HFFc6 (cell line): ENCODE data around the gene STK33. TPM values are rescaled to one million over a fixed set of nuclear protein-coding genes. Genes with fewer than 3 reads are reported as not detected.

Experiments used
- DNase-seq: peaks from one replicate; pipeline ENCODE4 v3.0.0-alpha.2; 2018
- H3K27ac Mint-ChIP-seq: 2 replicates; pipeline ENCODE4 v1.8.0; 2020; ENCODE audit warnings: mild to moderate bottlenecking, mixed read lengths
- H3K27me3 Mint-ChIP-seq: 2 replicates; pipeline ENCODE4 v1.8.0; 2021; ENCODE audit warnings: mild to moderate bottlenecking, moderate library complexity, mixed read lengths; ENCODE audit not compliant: insufficient read depth
- H3K36me3 Mint-ChIP-seq: 2 replicates; pipeline ENCODE4 v1.8.0; 2021; ENCODE audit warnings: low read depth, mixed read lengths
- H3K4me1 Mint-ChIP-seq: 2 replicates; pipeline ENCODE4 v1.8.0; 2020; ENCODE audit warnings: low read depth, mixed read lengths
- H3K4me3 Mint-ChIP-seq: 2 replicates; pipeline ENCODE4 v1.8.0; 2020; ENCODE audit warnings: mild to moderate bottlenecking, moderate library complexity, mixed read lengths
- H3K9me3 Mint-ChIP-seq: 2 replicates; pipeline ENCODE4 v1.8.0; 2020; ENCODE audit warnings: mild to moderate bottlenecking, mixed read lengths
- total RNA-seq, 6 experiments: library from RNA; stranded (reverse); fragmentation: NEBNext Ultra II Directional; extraction: Animal tissue kit (Norgen Biotek cat#: 25700); gene quantifications; 2 replicates in 1 of 6; 3 replicates in 5 of 6; pipeline ENCODE4 v1.2.3, GENCODE V29; 2021
- TF ChIP-seq, protein P1 (sequence below): fragments of 200-600 bp; sonication (generic); IDR thresholded peaks from 2 replicates; pipeline ENCODE4 v1.5.0; 2021; ENCODE audit warnings: antibody characterized with exemption, mild to moderate bottlenecking

Gene STK33
- total RNA-seq, 6 experiments from 2014 or later: 0.73 to 4.0 (median 3.8) TPM; not detected in 1

DNA sequence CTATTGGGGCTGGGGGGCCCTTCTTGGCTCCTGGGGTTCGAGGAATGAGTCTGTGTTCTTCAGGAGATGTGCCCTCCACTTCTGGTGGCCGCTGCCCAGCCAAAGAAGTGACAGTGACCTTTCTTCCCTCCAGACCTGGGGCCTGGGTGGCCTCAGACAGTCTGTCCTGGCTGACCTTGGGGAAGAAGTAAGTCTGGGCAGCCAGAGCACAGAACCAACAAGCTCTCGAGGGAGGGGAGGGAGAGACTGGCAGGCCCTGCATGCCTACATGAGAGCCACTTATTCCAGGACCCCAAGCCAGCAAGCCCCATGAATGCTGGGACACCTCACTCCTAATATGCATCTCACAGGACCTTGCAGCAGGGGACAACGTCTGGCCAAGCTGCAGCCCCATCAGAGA, 27.1 kb upstream of the STK33 start:
- Mint-ChIP-seq H3K4me1 (no peaks in the 10 kb centered on the region), H3K27ac (no peak overlapping the region), H3K9me3 (no peaks in the 10 kb centered on the region), H3K27me3 (no peaks in the 10 kb centered on the region; the same call in 1 of the 2 replicates), H3K4me3 (no peak overlapping the region), H3K36me3 (peaks cover 21% of the 10 kb centered on the region)
- DNase-seq: no peak
- TF ChIP-seq, protein P1, sequence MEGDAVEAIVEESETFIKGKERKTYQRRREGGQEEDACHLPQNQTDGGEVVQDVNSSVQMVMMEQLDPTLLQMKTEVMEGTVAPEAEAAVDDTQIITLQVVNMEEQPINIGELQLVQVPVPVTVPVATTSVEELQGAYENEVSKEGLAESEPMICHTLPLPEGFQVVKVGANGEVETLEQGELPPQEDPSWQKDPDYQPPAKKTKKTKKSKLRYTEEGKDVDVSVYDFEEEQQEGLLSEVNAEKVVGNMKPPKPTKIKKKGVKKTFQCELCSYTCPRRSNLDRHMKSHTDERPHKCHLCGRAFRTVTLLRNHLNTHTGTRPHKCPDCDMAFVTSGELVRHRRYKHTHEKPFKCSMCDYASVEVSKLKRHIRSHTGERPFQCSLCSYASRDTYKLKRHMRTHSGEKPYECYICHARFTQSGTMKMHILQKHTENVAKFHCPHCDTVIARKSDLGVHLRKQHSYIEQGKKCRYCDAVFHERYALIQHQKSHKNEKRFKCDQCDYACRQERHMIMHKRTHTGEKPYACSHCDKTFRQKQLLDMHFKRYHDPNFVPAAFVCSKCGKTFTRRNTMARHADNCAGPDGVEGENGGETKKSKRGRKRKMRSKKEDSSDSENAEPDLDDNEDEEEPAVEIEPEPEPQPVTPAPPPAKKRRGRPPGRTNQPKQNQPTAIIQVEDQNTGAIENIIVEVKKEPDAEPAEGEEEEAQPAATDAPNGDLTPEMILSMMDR: no peak

DNA sequence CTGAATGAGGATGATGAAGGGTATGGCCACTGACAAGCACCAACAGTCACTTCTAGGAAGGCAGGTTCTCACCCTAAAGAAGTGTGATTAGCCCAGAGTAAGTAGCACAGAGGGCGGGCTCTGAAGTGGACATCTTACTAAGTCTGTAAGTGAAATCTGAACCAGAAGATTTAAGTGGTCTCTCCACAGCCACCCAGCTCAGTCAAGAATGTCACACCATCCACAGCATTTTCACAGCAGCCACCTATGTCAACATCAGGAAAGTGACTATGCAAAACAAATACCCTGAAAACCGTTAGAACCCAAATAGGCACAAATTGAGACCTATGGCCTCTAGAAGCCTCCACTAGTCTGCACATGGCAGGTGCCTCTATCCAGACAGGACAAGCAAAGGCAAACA, 23.0 kb upstream of the STK33 start:
- H3K27ac Mint-ChIP-seq: no peak overlapping the region
- H3K9me3 Mint-ChIP-seq: no peaks in the 10 kb centered on the region
- H3K27me3 Mint-ChIP-seq: no peaks in the 10 kb centered on the region; the same call in 1 of the 2 replicates
- no peaks in the 10 kb centered on the region for H3K4me1 Mint-ChIP-seq
- H3K4me3 Mint-ChIP-seq: no peak overlapping the region
- peaks cover 10% of the 10 kb centered on the region for H3K36me3 Mint-ChIP-seq
- DNase-seq: no peak
- TF ChIP-seq, protein P1: no peak

DNA sequence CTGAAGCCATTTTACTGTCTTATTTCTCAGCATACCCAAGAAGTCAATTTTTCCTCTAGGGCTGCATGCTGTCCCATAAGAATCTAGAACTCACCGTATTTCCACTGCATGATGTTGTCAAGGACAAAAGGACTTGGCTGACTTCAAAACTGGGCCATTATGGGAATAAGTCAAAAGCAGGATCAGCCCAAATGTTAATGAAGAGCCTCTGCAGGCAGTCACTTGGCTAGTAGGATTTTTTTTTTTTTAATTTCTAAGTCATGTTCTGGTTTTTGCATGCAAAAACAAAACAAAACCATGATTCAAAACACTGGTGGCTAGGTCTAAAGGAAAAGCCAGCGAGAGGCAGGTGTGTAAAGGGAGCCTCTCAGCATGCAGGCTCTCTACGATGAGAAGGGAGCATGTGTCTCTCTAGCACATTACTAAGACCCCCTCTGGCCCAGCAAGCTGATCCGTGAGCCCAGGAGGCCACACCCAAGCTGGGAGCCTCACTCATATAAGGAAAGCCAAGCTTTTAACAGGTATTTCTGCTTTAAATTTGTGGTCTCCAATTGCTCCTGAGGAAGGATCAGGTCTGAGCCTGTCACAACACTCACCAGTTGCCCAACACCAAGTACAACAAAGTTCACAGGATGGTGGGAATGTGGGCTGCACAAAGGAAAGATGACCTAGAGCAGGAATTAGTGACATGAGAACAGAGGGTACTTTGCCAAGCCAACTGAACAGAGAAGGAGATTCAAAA, 21.4 kb upstream of the STK33 start:
- Mint-ChIP-seq H3K4me3 (no peak overlapping the region), H3K36me3 (peaks cover 10% of the 10 kb centered on the region), H3K9me3 (no peaks in the 10 kb centered on the region), H3K27me3 (no peaks in the 10 kb centered on the region; the same call in 1 of the 2 replicates), H3K27ac (no peak overlapping the region), H3K4me1 (no peaks in the 10 kb centered on the region)
- no peak for DNase-seq
- TF ChIP-seq, protein P1: no peak

DNA sequence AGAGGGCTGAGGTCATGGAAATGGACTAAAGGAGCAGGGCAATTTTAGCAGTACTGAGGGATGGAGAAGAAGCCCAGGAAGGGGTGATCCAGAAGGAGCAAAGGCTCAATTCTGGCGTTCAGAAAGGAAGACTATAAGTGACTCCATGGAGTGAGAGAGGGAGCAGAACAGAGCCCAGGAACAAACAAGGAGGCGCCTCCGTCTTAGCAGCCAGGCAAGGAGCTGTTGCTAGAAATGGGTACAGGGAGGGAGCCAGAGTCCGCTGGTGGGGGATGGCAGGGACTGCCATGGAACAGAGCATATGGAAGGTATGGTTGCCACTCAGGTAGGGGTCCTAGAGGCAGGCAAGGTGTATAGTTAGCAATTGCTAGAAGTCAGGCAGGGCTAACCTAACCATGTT, 20.5 kb upstream of the STK33 start:
- no peak overlapping the region for H3K4me3 Mint-ChIP-seq
- no peaks in the 10 kb centered on the region; the same call in 1 of the 2 replicates for H3K27me3 Mint-ChIP-seq
- no peak for DNase-seq
- H3K4me1 Mint-ChIP-seq: no peaks in the 10 kb centered on the region
- H3K36me3 Mint-ChIP-seq: peaks cover 10% of the 10 kb centered on the region
- no peak overlapping the region for H3K27ac Mint-ChIP-seq
- no peaks in the 10 kb centered on the region for H3K9me3 Mint-ChIP-seq
- TF ChIP-seq, protein P1: no peak

DNA sequence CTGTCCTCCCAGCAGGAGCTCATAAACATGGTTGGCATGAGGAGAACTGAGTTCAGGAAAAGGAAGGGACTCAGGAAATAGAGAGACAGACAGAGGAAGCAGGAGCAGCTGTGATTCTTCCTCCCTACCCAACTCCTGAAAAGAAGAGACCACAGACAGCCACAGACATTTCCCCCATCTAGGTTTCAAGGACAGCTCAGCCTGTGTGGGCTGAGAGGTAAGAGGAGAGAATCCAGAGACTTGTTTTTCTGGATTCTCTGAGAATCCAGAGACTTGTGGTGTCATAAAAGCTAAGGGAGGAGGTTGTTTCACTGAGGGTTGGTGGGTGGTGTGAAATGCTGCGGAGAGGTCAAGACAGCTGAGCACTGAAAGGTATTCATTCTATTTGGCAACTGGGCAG, 19.0 kb upstream of the STK33 start:
- H3K27ac Mint-ChIP-seq: no peak overlapping the region
- DNase-seq: no peak
- TF ChIP-seq, protein P1: no peak

More for the DNA sequence above, 19.0 kb upstream of the STK33 start:
- Mint-ChIP-seq H3K36me3 (peaks cover 10% of the 10 kb centered on the region), H3K4me3 (no peak overlapping the region), H3K4me1 (peaks cover 8% of the 10 kb centered on the region), H3K9me3 (no peaks in the 10 kb centered on the region), H3K27me3 (no peaks in the 10 kb centered on the region; the same call in 1 of the 2 replicates)
